Ovary (tissue), 9 donors: ENCODE results near the gene NKAIN4. TPM values are rescaled to one million over a fixed set of nuclear protein-coding genes. Genes with fewer than 3 reads are reported as not detected.
A peak's percentile ranks its signal among the peaks of the same experiment; 100 is the strongest.

Source experiments
- DNase-seq, 5 donors: peaks; one replicate each; pipeline ENCODE4 v3.0.0-alpha.2; 2019 to 2020
- H3K27ac ChIP-seq, 2 donors: fragments of 200-600 bp; one replicate each; pipeline versions ENCODE4 v1.5.1 to v1.8.0; 2019 to 2022
- H3K27me3 ChIP-seq: fragments of 200-600 bp; one replicate; pipeline ENCODE4 v1.8.0; 2022
- H3K36me3 ChIP-seq: fragments of 200-600 bp; sonication (generic); one replicate; pipeline ENCODE4 v1.5.1; 2019
- H3K4me1 ChIP-seq: one replicate; pipeline ENCODE4 v1.8.1; 2013; ENCODE audit warnings: mild to moderate bottlenecking, moderate library complexity; ENCODE audit not compliant: insufficient read depth
- H3K4me3 ChIP-seq: fragments of 200-600 bp; sonication (generic); one replicate; pipeline ENCODE4 v1.5.1; 2017
- H3K9me3 ChIP-seq, 2 donors: fragments of 200-600 bp in 1 of 2; sonication (generic) in 1 of 2; one replicate each; pipeline versions ENCODE4 v1.5.1 to v1.8.1; 2013 to 2019; ENCODE audit warnings: mild to moderate bottlenecking in 1 of 2, moderate library complexity in 1 of 2
- EP300 ChIP-seq: sonication (generic); formaldehyde crosslinking; IDR thresholded peaks from one replicate; pipeline ENCODE4 v1.6.1; 2017; ENCODE audit warnings: antibody characterized with exemption
- POLR2A ChIP-seq: fragments of 450-650 bp; IDR thresholded peaks from one replicate; pipeline ENCODE4 v1.6.1; 2017; ENCODE audit warnings: antibody characterized with exemption, mild to moderate bottlenecking, moderate library complexity
- WGBS, 3 donors: extraction: QIAGEN DNeasy Blood & Tissue Kit in 1 of 3; methylation state at CpG; one replicate each; pipeline versions ENCODE4 v1.1.5 to v1.1.7; 2013 to 2017; 5-methylcytosine and 5-hydroxymethylcytosine counted together
- intact Hi-C, 4 donors: fragments of 100-400 bp; cut with DNase I; formaldehyde crosslinking; loops; one replicate each; pipeline versions ENCODE4 v1.11.0 to v1.15.1; 2022 to 2023
- polyA plus RNA-seq, 2 donors: library from polyadenylated mRNA; stranded (reverse); fragments of 200-250 nt in 1 of 2; fragments of 350-450 nt in 1 of 2; fragmentation: Illumina TruSeq in 1 of 2; extraction: RNeasy Lipid Tissue Mini Kit (QIAGEN cat#74804) in 1 of 2; gene quantifications; one replicate each; pipeline ENCODE4 v1.2.3, GENCODE V29; 2013 to 2014
- total RNA-seq, 7 donors: library from RNA; depleted of rRNA in 2 of 7; stranded (reverse); fragments of >200 nt in 2 of 7; fragmentation: NEBNext Ultra II Directional in 3 of 7; extraction: Animal tissue kit (Norgen Biotek cat#: 25700) in 3 of 7; gene quantifications; one replicate each; pipeline versions ENCODE4 v1.1.0 to v1.2.4, GENCODE V29; 2016 to 2023
- TF ChIP-seq, protein P1 (sequence below), 3 donors: fragments of 450-650 bp in 2 of 3; fragments of 200-600 bp in 1 of 3; IDR thresholded peaks; one replicate each; pipeline versions ENCODE4 v1.5.1 to v1.8.0; 2016 to 2022; ENCODE audit warnings: antibody characterized with exemption in 3 of 3, mild to moderate bottlenecking in 1 of 3
- donor health status: DM: no; HTN: no; CAD: no; lungs with moderate emphysema.
- donor health status: DM: no; HTN: no; CAD: no.
- donor health status: Bipolar disorder and iron deficiency.
- donor health status: DM: yes; HTN: yes; CAD: no.
- donor health status: DM: no; HTN: no; CAD: no.
- donor health status: DM: yes; HTN: yes; CAD: no.

Gene NKAIN4
- total and polyA plus RNA-seq, 9 donors = 0.18 to 0.24 TPM; not detected in 7

DNA sequence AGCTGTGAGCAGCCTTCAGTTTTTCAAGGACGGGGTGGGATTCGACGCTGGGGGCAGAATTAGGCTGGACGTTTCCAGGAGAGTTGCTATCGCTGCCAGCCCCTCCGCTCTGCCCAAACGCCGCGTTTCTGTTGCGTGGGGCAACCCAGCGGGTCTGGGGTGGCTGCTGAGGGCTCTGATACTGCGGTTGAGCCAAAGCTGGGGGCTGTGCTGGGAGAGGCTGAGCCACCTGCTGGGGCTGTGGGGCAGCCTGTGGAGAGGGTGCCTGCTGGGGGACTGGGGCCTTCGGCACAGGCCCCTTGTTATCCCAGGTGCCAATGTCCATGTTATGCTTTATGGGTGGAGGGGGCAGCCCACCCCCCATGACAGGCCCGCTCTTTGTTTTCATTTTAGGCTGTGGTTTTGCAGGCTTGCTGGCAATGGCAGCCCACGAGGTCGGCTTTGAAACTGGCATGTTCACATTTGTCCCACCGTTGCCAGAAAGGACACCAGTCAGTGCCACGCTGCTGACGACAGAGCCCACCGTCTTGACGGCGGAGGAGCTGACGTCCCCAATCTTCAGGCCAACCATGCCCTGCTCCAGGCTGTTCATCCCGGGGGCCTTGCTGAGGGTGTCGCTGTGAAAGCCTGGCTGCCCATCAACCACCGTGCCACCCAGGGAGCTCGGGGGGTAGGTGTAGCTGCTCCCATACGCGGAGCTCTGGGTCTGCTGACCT, 51.3 kb downstream of the NKAIN4 start:
- intact Hi-C loops = loop anchor here in 1 of 4 donors (10.0 kb wide), 1 partner anchor 788 kb away; no protein-coding TSS in a partner anchor
- no peaks in the 10 kb centered on the region for H3K27me3 ChIP-seq
- H3K4me3 ChIP-seq = no peak overlapping the region
- whole genome bisulfite sequencing, 3 donors = 89 to 91% (median 90%) methylated on average over 29 of the region's 29 CpGs
- TF ChIP-seq POLR2A (no peak), EP300 (no peak)
- TF ChIP-seq, protein P1, sequence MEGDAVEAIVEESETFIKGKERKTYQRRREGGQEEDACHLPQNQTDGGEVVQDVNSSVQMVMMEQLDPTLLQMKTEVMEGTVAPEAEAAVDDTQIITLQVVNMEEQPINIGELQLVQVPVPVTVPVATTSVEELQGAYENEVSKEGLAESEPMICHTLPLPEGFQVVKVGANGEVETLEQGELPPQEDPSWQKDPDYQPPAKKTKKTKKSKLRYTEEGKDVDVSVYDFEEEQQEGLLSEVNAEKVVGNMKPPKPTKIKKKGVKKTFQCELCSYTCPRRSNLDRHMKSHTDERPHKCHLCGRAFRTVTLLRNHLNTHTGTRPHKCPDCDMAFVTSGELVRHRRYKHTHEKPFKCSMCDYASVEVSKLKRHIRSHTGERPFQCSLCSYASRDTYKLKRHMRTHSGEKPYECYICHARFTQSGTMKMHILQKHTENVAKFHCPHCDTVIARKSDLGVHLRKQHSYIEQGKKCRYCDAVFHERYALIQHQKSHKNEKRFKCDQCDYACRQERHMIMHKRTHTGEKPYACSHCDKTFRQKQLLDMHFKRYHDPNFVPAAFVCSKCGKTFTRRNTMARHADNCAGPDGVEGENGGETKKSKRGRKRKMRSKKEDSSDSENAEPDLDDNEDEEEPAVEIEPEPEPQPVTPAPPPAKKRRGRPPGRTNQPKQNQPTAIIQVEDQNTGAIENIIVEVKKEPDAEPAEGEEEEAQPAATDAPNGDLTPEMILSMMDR (IDR thresholded peaks at IDR 0.05) = no peak
- DNase-seq = no peak
- no peaks in the 10 kb centered on the region for H3K36me3 ChIP-seq
- no peaks in the 10 kb centered on the region for H3K9me3 ChIP-seq
- peaks cover 2% of the 10 kb centered on the region for H3K4me1 ChIP-seq
- no peak overlapping the region for H3K27ac ChIP-seq

DNA sequence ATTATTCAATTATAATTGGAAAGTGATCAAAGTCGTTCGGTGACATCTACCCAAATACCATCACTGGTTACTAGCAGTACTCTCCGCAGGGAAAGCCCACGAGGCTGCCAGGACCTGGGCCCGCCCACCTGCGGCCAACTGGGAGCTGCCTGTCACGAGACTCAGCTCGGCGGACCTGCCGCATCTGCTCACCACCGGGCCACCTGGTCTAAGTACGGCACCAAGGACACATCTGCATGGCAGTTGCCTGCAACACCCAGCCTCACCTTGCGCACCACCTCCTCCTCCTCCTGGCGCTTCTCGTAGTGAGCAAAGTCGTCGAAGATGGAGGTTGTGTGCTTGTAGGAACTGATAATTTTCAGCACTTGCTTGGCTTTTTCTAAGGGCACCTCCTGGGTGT, 52.2 kb downstream of the NKAIN4 start:
- WGBS, 3 donors = 84 to 90% (median 88%) methylated on average over 17 of the region's 17 CpGs
- H3K4me1 ChIP-seq = peaks cover 6% of the 10 kb centered on the region
- no peak overlapping the region for H3K27ac ChIP-seq
- intact Hi-C loops = loop anchor here in 1 of 4 donors (10.0 kb wide), 1 partner anchor 787 kb away; no protein-coding TSS in a partner anchor
- no peaks in the 10 kb centered on the region for H3K36me3 ChIP-seq
- TF ChIP-seq, protein P1 (IDR thresholded peaks at IDR 0.05) = no peak
- no peak for TF ChIP-seq POLR2A
- no peak for TF ChIP-seq EP300
- no peak for DNase-seq
- no peaks in the 10 kb centered on the region for H3K9me3 ChIP-seq
- no peaks in the 10 kb centered on the region for H3K27me3 ChIP-seq
- H3K4me3 ChIP-seq = no peak overlapping the region

DNA sequence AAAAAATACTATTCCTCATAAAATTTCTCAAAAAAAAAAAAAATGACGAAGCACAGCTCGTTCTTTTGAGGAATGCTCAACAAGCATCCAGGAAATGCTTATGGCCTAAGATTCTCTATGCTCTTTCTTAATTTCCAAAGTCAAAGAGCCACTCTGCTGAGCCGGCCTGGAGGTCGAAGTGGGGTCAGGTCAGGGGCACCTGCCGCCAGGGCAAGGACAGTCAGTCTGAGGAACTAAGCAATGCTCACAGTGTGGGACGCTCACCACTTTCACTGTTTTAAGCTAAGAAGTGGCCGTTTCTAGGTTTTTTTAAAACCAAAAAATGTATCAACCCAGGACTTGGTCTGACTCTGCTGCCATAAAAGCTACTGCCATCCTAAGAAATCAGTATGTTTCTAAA, 55.7 kb downstream of the NKAIN4 start:
- Histone ChIP-seq H3K27ac (no peak overlapping the region), H3K9me3 (no peaks in the 10 kb centered on the region), H3K4me3 (no peak overlapping the region), H3K27me3 (no peaks in the 10 kb centered on the region), H3K36me3 (no peaks in the 10 kb centered on the region), H3K4me1 (peaks cover 7% of the 10 kb centered on the region)
- no peak for TF ChIP-seq EP300
- DNase-seq = peak in 3 of 5 donors; percentile 40 to 89 (median 48)
- 11 to 26% (median 13%) methylated on average over 7 of the region's 7 CpGs for WGBS, 3 donors
- intact Hi-C loops = no loop called here

DNA sequence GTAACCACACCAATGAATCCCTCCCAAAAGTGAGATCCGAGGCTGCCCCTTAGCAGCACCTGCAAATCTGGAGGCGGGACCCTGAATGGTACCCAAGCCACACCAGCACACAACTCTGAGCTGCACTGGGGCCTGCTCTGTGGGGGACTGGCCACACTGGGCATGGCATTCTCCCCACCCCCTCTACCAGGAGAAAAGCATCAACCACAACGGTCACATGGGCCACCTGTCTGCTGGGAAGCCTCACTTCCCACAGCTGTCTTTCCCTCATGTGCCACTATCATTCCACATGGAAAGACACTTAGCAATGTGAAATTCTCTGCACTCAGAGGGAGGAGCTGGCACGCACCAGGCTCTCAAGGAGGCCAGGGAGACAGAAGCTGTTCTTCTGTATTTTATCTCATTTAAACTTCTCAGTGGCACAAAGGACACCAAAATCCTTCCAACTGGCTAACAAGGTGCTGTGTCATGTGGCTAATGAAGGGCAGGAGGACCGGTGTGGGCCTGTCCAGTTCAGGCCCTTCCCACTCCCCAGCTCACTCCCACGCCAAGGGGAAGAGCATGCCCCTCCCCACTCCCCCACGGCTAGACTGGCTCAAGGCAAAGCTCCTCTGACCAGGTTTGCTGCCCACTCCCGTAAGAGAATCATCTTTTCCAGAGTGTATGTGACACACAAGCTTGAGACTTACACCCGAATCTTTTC, 57.3 kb downstream of the NKAIN4 start:
- DNase-seq = peak in 1 of 5 donors; percentile 43
- intact Hi-C loops = no loop called here
- H3K27me3 ChIP-seq = no peaks in the 10 kb centered on the region
- peaks cover 7% of the 10 kb centered on the region for H3K4me1 ChIP-seq
- H3K4me3 ChIP-seq = no peak overlapping the region
- H3K36me3 ChIP-seq = no peaks in the 10 kb centered on the region
- TF ChIP-seq POLR2A = no peak
- no peak for TF ChIP-seq EP300
- TF ChIP-seq, protein P1 (IDR thresholded peaks at IDR 0.05) = no peak
- no peaks in the 10 kb centered on the region for H3K9me3 ChIP-seq
- WGBS, 3 donors = 46 to 60% (median 52%) methylated on average over 9 of the region's 9 CpGs
- no peak overlapping the region for H3K27ac ChIP-seq

DNA sequence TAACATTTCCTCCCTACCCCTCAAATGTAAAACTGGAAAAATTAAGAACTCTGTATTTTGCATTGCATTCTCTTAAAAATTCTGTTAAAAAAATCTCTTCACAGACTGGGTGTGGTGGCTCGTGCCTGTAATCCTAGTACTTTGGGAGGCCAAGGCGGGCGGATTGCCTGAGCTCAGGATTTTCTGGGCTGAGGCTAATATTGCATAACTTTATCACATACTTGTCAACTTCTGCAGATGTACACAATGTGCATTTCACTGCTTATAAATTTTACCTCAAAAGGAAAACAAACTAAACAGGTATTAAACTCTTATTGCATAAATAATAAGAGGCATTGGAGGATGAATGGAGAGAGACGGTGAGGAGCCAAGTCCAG, 59.5 kb downstream of the NKAIN4 start:
- intact Hi-C loops = no loop called here
- no peak overlapping the region for H3K4me3 ChIP-seq
- no peak overlapping the region for H3K27ac ChIP-seq
- no peak for DNase-seq
- TF ChIP-seq EP300 (no peak), POLR2A (no peak)
- TF ChIP-seq, protein P1 (IDR thresholded peaks at IDR 0.05) = no peak
- 94 to 97% (median 95%) methylated on average over 4 of the region's 4 CpGs for WGBS, 3 donors
- no peaks in the 10 kb centered on the region for H3K36me3 ChIP-seq
- H3K4me1 ChIP-seq = peaks cover 7% of the 10 kb centered on the region
- H3K27me3 ChIP-seq = no peaks in the 10 kb centered on the region
- H3K9me3 ChIP-seq = no peaks in the 10 kb centered on the region
